ENCODE measurements around the gene NPW.

DNA sequence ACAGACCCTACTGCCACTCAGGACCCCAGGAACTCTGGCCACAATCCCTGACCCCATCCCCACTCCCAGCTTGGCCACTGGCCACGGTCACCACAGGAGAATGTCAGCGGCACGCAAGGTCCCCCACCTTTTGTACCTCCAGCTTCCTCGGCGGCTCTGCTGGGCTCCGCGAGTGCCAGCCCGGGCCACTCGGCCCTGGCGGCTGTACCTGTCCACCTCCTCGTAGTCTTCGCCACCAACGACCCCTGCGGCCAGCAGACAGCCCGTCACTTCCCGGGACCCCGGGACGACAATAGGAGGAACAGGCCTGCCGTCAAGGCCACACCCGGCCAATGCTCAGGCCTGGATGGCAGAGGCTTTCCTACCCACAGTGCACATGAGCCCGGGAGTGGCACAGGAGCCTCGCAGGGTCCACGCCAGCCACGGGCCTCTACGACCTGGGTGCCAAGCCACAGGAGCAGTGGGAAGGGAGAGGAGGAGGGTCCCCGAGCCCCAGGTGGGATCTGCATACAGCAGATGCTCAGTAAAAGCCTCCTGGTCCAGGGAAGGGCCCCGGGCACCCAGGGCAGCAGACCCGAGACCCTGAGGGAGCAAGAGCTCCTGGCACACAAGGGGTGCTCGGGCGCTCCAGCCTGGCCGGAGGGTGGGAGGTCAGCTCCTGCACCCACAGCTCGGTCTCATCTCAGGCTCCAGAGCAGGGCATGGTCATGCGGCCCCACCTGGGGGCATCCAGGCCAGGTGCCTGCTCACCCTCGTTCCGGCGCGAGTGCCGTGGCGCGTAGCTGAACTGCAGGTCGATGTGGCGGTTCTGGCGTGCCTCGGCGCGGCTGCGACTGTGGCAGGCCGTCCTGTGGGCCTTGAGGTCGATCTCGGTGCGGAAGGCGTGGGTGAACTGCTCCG, 17.9 kb upstream of the NPW start:
- TF ChIP-seq, protein P1, sequence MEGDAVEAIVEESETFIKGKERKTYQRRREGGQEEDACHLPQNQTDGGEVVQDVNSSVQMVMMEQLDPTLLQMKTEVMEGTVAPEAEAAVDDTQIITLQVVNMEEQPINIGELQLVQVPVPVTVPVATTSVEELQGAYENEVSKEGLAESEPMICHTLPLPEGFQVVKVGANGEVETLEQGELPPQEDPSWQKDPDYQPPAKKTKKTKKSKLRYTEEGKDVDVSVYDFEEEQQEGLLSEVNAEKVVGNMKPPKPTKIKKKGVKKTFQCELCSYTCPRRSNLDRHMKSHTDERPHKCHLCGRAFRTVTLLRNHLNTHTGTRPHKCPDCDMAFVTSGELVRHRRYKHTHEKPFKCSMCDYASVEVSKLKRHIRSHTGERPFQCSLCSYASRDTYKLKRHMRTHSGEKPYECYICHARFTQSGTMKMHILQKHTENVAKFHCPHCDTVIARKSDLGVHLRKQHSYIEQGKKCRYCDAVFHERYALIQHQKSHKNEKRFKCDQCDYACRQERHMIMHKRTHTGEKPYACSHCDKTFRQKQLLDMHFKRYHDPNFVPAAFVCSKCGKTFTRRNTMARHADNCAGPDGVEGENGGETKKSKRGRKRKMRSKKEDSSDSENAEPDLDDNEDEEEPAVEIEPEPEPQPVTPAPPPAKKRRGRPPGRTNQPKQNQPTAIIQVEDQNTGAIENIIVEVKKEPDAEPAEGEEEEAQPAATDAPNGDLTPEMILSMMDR (conservative IDR thresholded peaks at IDR 0.05) = no peak
- TF ChIP-seq ZFX (IDR thresholded peaks at IDR 0.05) = no peak
